Hepatocyte (in vitro differentiated cells): Measurements from ENCODE around the gene LACC1.

Source experiments
- EZH2 ChIP-seq: fragments of 200-600 bp; sonication (generic); IDR thresholded peaks from 2 replicates; pipeline ENCODE4 v1.6.1; 2016; ENCODE audit warnings: antibody characterized with exemption, mild to moderate bottlenecking, borderline replicate concordance
- EZH2phosphoT487 ChIP-seq: fragments of 200-600 bp; sonication (generic); IDR thresholded peaks from one replicate; pipeline ENCODE4 v1.6.1; 2018; ENCODE audit warnings: antibody characterized with exemption, mild to moderate bottlenecking, low read depth, moderate library complexity; ENCODE audit not compliant: unreplicated experiment, severe bottlenecking
- TF ChIP-seq, protein P1 (sequence below): fragments of 200-600 bp; sonication (generic); IDR thresholded peaks from 2 replicates; pipeline ENCODE4 v1.5.1; 2016; ENCODE audit warnings: antibody characterized with exemption, mild to moderate bottlenecking; ENCODE audit not compliant: poor library complexity

DNA sequence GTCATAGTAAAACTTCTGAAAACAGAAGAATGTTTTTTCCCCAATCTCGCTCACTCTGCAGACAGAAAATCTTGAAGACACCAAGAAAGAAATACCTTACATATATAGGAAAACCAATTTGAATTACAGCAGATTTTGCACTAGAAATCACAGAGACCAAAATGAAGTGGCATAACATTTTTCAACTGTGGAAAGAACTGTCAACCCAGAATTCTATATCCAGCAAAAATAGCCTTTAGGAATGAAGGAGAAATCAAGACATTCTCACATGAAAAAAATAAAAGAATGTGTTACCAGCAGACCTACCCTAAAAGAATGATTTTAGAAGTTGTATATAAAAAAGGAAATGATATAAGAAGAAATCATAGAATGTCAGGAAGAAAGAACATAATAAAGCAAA, 28.8 kb upstream of the LACC1 start:
- TF ChIP-seq EZH2 (no peak), EZH2phosphoT487 (no peak)
- TF ChIP-seq, protein P1, sequence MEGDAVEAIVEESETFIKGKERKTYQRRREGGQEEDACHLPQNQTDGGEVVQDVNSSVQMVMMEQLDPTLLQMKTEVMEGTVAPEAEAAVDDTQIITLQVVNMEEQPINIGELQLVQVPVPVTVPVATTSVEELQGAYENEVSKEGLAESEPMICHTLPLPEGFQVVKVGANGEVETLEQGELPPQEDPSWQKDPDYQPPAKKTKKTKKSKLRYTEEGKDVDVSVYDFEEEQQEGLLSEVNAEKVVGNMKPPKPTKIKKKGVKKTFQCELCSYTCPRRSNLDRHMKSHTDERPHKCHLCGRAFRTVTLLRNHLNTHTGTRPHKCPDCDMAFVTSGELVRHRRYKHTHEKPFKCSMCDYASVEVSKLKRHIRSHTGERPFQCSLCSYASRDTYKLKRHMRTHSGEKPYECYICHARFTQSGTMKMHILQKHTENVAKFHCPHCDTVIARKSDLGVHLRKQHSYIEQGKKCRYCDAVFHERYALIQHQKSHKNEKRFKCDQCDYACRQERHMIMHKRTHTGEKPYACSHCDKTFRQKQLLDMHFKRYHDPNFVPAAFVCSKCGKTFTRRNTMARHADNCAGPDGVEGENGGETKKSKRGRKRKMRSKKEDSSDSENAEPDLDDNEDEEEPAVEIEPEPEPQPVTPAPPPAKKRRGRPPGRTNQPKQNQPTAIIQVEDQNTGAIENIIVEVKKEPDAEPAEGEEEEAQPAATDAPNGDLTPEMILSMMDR, result no peak
